Pancreas (tissue), 10 donors: ENCODE data around the gene ZNF746. TPM values are rescaled to one million over a fixed set of nuclear protein-coding genes. Genes with fewer than 3 reads are reported as not detected.

ENCODE experiments used
- ATAC-seq, 4 donors: fragments of 200-7000 bp; cut with Tn5 transposase; one replicate each; pipeline versions ENCODE4 v1.8.0 to v1.9.1; 2020; ENCODE audit warnings: mild to moderate bottlenecking in 4 of 4, moderate library complexity in 4 of 4
- DNase-seq, 6 donors: peaks; one replicate each; pipeline ENCODE4 v3.0.0-alpha.2; 2020
- FAIRE-seq: peaks from 2 replicates; lab custom pipeline; 2012; peaks lifted over from hg19 to GRCh38; lab: Jason Lieb, UNC
- H3K27ac ChIP-seq, 4 donors: fragments of 200-600 bp; sonication (generic); 1 replicate in 3 of 4; 2 replicates in 1 of 4; pipeline versions ENCODE4 v1.5.0 to v1.8.0; 2020
- H3K27me3 ChIP-seq, 4 donors: fragments of 200-600 bp; one replicate each; pipeline ENCODE4 v1.8.0; 2021
- H3K36me3 ChIP-seq, 3 donors: fragments of 200-600 bp; sonication (generic) in 1 of 3; one replicate each; pipeline versions ENCODE4 v1.5.0 to v1.8.0; 2020 to 2021
- H3K4me1 ChIP-seq, 3 donors: fragments of 200-600 bp; one replicate each; pipeline ENCODE4 v1.8.0; 2021
- H3K4me3 ChIP-seq, 4 donors: fragments of 200-600 bp; sonication (generic) in 2 of 4; one replicate each; pipeline versions ENCODE4 v1.5.0 to v1.8.0; 2020 to 2021
- H3K9me3 ChIP-seq, 4 donors: fragments of 200-600 bp; one replicate each; pipeline ENCODE4 v1.8.0; 2021
- CTCF ChIP-seq, 4 donors: fragments of 200-600 bp; sonication (generic) in 3 of 4; IDR thresholded peaks; one replicate each; pipeline versions ENCODE4 v1.5.0 to v1.8.0; 2021; ENCODE audit warnings: antibody characterized with exemption in 4 of 4
- WGBS, 2 donors: extraction: QIAGEN DNeasy Blood & Tissue Kit; methylation state at CpG; one replicate each; pipeline ENCODE4 v1.1.7; 2013; 5-methylcytosine and 5-hydroxymethylcytosine counted together
- intact Hi-C, 3 donors: fragments of 100-400 bp; cut with DNase I; formaldehyde crosslinking; loops; one replicate each; pipeline versions ENCODE4 v1.11.1 to v1.14.2; 2022
- polyA plus RNA-seq, 2 donors: library from polyadenylated mRNA; stranded (reverse); fragments of 200-250 nt; gene quantifications; one replicate each; pipeline ENCODE4 v1.2.3, GENCODE V29; 2013
- total RNA-seq, 6 donors: library from RNA; stranded (reverse); fragmentation: NEBNext Ultra II Directional in 4 of 6; extraction: Animal tissue kit (Norgen Biotek cat#: 25700) in 4 of 6; gene quantifications; one replicate each; pipeline versions ENCODE4 v1.2.1 to v1.2.4, GENCODE V29; 2021 to 2023
- donor health status: healthy with polysubstance abuse.
- donor health status: DM: no; HTN: no; CAD: no; lungs with moderate emphysema.
- donor health status: DM: no; HTN: no; CAD: no.
- donor health status: control.
- donor health status: control.
- donor health status: Bipolar disorder and iron deficiency.
- donor health status: DM: yes; HTN: yes; CAD: no.
- donor health status: DM: no; HTN: no; CAD: no.
- donor health status: DM: no; HTN: no; CAD: no.
- donor health status: DM: yes; HTN: yes; CAD: no.

ZNF746 gene
- total and polyA plus RNA-seq, 8 donors: 6.3 to 10.9 (median 7.1) TPM

GRCh38 chr7:149443523-149443922 lies 54.1 kb downstream of the ZNF746 start:
- H3K27ac ChIP-seq: no peak overlapping the region
- WGBS, 2 donors: 94 to 97% methylated on average over 7 of the region's 7 CpGs
- ATAC-seq: no peak
- no peaks in the 10 kb centered on the region for H3K36me3 ChIP-seq
- H3K4me1 ChIP-seq: no peaks in the 10 kb centered on the region
- no peaks in the 10 kb centered on the region for H3K27me3 ChIP-seq
- intact Hi-C loops: no loop called here
- no peaks in the 10 kb centered on the region for H3K9me3 ChIP-seq
- FAIRE-seq: no peak
- no peak for DNase-seq
- TF ChIP-seq CTCF (IDR thresholded peaks at IDR 0.05): no peak
- no peak overlapping the region for H3K4me3 ChIP-seq

GRCh38 chr7:149442924-149443323 lies 54.7 kb downstream of the ZNF746 start:
- Histone ChIP-seq H3K36me3 (no peaks in the 10 kb centered on the region), H3K4me3 (no peak overlapping the region), H3K9me3 (no peaks in the 10 kb centered on the region), H3K4me1 (no peaks in the 10 kb centered on the region), H3K27me3 (no peaks in the 10 kb centered on the region), H3K27ac (no peak overlapping the region)
- FAIRE-seq (no peak), DNase-seq (no peak), ATAC-seq (no peak)
- intact Hi-C loops: no loop called here
- no peak for TF ChIP-seq CTCF (IDR thresholded peaks at IDR 0.05)
- 77 to 96% methylated on average over 3 of the region's 3 CpGs for WGBS, 2 donors

- no peak for FAIRE-seq
- H3K27ac ChIP-seq: no peak overlapping the region
- intact Hi-C loops: no loop called here
Observed at GRCh38 chr7:149440222-149440621, 57.4 kb downstream of the ZNF746 start.

GRCh38 chr7:149436358-149436757 lies 61.3 kb downstream of the ZNF746 start:
- no peak overlapping the region for H3K4me3 ChIP-seq
- H3K36me3 ChIP-seq: peaks cover 0 to 36% (median 9%) of the 10 kb centered on the region in 3 donors
- 93 to 94% methylated on average over 15 of the region's 15 CpGs for WGBS, 2 donors
- intact Hi-C loops: no loop called here
- ATAC-seq (no peak), FAIRE-seq (no peak), DNase-seq (no peak)
- H3K27ac ChIP-seq: no peak overlapping the region
- TF ChIP-seq CTCF (IDR thresholded peaks at IDR 0.05): no peak
- H3K9me3 ChIP-seq: no peaks in the 10 kb centered on the region
- H3K4me1 ChIP-seq: no peaks in the 10 kb centered on the region
- no peaks in the 10 kb centered on the region for H3K27me3 ChIP-seq

More at GRCh38 chr7:149440222-149440621, 57.4 kb downstream of the ZNF746 start:
- H3K4me1 ChIP-seq: no peaks in the 10 kb centered on the region
- H3K36me3 ChIP-seq: peaks cover 0 to 9% (median 6%) of the 10 kb centered on the region in 3 donors
- no peak for TF ChIP-seq CTCF (IDR thresholded peaks at IDR 0.05)
- no peaks in the 10 kb centered on the region for H3K27me3 ChIP-seq
- no peaks in the 10 kb centered on the region for H3K9me3 ChIP-seq
- WGBS, 2 donors: 83 to 98% methylated on average over 4 of the region's 4 CpGs
- no peak for DNase-seq
- no peak for ATAC-seq
- H3K4me3 ChIP-seq: no peak overlapping the region

- no peaks in the 10 kb centered on the region for H3K9me3 ChIP-seq
- H3K36me3 ChIP-seq: peaks cover 0 to 38% (median 9%) of the 10 kb centered on the region in 3 donors
- no peak for ATAC-seq
- H3K4me3 ChIP-seq: no peak overlapping the region
- no peak for TF ChIP-seq CTCF (IDR thresholded peaks at IDR 0.05)
- intact Hi-C loops: no loop called here
- no peaks in the 10 kb centered on the region for H3K27me3 ChIP-seq
- no peaks in the 10 kb centered on the region for H3K4me1 ChIP-seq
- no peak overlapping the region for H3K27ac ChIP-seq
- WGBS, 2 donors: 94 to 96% methylated on average over 8 of the region's 8 CpGs
- no peak for FAIRE-seq
- no peak for DNase-seq
Observed at GRCh38 chr7:149433124-149433523, 64.5 kb downstream of the ZNF746 start.
